Hematopoietic multipotent progenitor cell treated with erythropoietin and hydrocortisone succinate and interleukin-3 and kit ligand, for 4 days (in vitro differentiated cells): Measurements from ENCODE around the gene COLQ.
"Not testable (repeated sequence)": the region's sequence is repeated elsewhere in the genome, so short reads cannot be mapped to it uniquely, and the experiment has no call there.

ENCODE experiments used
- DNase-seq: peaks from one replicate; pipeline ENCODE4 v3.0.0-alpha.2; 2015

Gene COLQ

GRCh38 chr3:15410966-15411365 lies 110.5 kb downstream of the COLQ start:
- DNase-seq, result not testable (repeated sequence)

GRCh38 chr3:15409774-15410173 lies 111.7 kb downstream of the COLQ start:
- DNase-seq, result no peak

- DNase-seq, result no peak
Observed at GRCh38 chr3:15409239-15409638, 112.3 kb downstream of the COLQ start.

GRCh38 chr3:15405448-15406050 lies 116.0 kb downstream of the COLQ start:
- peak; percentile 86 for DNase-seq

- DNase-seq, result peak; percentile 37
Observed at GRCh38 chr3:15404767-15405166, 116.7 kb downstream of the COLQ start.

- DNase-seq, result no peak
Observed at GRCh38 chr3:15403965-15404364, 117.5 kb downstream of the COLQ start.

GRCh38 chr3:15403495-15403894 lies 118.0 kb downstream of the COLQ start:
- DNase-seq, result no peak

GRCh38 chr3:15401936-15402335 lies 119.6 kb downstream of the COLQ start:
- no peak for DNase-seq
